NCI-H2227 (cell line): ENCODE measurements around the gene SMCP.

Experiments used
- DNase-seq: peaks from one replicate; lab custom pipeline; 2025; ENCODE audit not compliant: unreplicated experiment; lab: John Stamatoyannopoulos, UW

Gene SMCP, protein sequence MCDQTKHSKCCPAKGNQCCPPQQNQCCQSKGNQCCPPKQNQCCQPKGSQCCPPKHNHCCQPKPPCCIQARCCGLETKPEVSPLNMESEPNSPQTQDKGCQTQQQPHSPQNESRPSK

DNA sequence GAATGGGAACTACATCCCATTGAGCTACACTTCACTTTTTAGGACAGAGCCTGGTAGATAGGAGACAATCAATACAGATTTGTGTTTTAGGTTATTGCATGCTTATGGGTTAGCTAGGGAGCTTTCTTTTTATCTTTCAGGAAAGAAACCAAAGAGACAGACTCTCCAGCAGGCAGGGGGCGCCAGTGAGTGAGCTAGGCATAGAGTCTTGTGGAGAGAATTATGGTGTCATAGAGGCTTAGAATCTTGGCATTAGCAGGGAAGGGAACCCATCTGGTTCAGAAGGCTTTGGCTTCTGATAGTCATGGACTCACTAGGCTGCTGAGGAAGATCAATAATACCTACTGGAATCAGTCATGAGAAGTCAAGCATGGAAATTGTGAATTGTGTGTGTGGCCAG is at the start of gene SMCP:
TSS of gene SMCP (plus strand) at position 281 of the 400 bp plus-strand sequence. CDS start 6,101 bp downstream, outside the sequence.
- no peak for DNase-seq

DNA sequence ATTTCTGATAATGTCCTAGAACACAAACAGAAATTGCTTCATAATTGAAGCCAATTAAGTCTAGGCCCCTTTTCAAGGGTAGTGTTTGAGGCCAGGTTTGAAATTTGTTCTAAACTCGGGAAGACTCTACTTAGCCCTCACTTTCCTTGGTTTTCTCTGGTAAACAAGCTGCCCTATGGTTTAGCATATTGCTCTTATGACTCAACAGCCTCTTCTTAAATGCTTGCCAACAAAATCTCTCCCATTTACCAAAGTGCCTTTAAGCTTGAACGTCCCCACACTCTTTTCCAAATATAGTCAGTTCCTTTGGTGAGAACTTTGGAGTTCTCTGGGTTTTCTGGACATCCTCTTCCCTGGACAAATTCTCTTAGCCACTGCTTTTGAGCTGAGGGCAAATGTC is 41.3 kb upstream of the SMCP start:
- DNase-seq = no peak

DNA sequence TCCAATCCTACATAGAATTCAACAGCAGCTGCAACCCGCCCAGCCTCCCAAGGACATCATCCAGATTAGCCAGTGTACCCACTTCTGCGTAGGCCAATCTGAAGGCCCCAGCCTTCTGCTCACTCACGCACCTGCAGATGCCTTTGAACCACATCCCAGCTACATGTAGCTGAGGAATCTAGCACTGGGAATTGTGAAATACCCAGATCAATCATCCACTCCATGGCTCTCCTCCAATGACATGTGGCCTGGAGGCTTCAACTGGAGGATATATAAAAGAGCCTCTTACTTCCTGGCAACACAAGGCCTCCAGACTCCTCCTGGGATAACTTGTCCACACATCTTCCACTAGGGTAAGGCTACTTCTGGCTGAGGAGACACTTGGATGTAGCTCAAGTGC is 35.6 kb upstream of the SMCP start, which contains the start of gene LCE6A:
TSS of gene LCE6A (plus strand) at position 301 of the 400 bp plus-strand sequence. CDS start 665 bp downstream, outside the sequence.
- no peak for DNase-seq

DNA sequence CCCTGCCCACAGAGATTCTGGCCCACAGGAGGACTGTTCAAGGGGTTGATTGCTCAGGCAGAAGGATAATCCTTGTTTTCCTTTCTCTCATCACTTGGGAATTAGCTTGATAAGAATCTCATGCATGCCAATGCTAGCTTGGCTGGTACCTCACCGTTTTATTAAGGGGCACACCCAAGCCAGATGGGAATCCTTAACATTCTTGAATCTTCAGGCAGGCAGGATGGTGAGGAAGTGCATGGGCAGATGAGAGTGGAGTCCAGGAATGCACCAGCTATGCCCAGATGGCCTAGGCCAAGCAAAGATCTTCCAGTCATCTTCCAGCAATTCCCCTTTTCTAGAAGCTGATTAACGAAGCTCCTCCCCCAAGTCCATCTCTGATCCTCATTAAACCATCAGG is 22.5 kb upstream of the SMCP start:
- no peak for DNase-seq

DNA sequence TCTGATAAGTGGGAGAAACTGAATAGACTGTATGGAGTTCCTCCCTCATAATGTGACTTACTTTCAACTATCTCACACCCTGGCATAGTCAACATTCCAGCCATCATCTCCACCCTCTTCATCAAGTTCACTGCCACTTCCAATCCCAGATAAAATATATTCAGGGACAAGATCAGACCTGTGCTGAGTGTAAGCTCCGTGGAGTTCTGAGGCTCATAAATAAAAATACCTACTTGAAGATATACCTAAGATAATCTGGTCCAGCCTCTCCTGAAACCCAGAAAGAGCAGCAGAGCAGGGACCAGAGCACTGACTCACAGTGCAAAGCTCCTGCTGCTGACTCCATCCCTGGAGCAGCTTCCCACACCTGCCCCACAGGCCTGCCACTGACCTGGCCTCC is 20.1 kb upstream of the SMCP start:
- no peak for DNase-seq

DNA sequence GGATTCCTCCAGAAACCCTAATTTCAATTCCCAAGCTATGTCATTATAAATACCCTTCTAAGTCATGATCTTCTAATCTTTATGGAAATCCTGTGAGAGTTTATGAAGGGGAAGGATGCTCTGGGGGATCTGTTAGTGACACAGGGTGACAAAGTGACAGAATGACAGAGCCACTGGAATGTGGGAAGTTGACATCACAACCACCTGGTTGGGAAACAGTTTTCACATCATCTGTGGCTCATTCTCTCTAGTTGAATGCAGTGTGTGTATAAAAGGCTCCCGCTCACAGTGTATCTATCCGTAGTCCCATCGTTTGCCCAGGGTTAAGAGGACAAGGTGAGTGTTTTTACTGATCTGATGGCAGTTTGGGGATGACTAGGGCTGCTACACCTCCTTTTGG is 18.4 kb upstream of the SMCP start, which contains the start of gene LCE7A:
TSS of gene LCE7A (plus strand) at position 301 of the 400 bp plus-strand sequence. CDS start 702 bp downstream, outside the sequence.
- DNase-seq = no peak

DNA sequence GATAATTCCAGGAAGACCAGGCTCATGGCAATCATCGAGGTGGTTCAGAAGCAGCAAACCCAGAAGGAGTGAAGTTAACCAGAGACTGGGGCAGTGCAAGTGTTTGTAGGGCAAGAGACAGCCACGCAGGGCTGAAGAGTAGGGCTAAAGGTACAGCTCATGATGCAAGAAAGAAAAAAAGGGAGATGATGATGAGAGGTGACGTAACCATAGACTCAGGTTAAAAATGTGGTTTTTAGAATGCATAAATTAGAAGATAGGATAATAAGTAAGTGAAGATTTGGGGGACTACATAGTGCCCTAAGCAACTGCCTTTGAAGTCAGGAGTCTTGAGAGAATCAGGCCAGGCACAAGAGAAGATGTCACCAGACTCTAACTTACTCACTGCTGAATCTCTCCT is 18.0 kb upstream of the SMCP start:
- no peak for DNase-seq

DNA sequence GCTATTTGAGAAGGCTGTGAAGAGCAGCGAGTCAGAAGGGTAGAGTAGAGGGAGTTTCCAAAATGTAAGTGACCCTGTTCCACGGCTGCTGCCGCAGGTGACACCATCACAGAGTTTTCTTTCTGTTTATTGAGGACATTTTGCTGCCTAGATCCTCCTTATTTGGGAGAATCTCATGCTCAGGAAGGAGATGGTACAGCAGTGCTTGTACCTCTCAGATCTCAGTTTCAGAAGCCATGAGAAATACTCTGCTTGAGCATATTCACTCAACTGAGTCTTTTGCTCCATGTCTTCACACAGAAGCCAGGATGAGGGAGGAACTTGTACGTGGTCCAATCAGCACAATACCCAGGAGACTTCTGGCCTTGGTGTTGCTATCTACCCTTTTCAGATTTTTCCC is 16.7 kb upstream of the SMCP start:
- no peak for DNase-seq

DNA sequence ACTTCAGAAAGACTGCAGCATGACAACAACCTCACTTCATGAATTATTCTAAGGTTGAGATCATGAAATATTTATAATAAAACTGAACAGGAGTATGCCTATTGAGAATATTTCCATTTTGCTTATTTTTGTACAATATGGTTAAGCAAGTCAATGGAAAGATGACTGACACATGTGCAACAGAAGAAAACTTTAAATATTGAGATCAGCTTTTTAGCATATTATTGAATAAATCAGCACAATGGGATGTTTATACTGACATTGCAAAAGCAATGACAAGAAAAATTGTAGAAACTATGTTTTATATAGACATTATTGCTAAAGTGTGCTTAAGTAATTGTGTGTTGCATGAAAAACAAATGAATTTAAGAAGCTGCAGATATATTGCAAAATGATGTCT is 13.7 kb upstream of the SMCP start:
- no peak for DNase-seq

DNA sequence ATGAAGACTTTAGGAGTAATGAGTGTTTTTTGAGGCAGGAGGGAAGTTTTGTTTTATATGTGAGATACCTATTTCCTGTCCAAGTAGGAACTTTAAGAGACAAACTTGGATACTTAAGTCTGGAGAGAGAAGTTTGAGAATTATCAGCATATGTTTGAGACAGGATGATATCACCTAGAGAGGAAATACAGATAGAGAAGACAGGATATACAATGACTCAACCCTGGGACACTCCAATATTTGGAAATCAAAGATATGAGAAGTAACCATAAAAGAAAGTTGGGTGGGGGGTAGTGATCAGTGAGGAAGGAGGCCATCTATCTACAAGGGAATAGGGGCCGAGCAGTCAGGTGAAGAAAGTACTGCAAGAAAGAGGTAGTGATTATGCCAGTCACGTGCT is 11.8 kb upstream of the SMCP start:
- no peak for DNase-seq

DNA sequence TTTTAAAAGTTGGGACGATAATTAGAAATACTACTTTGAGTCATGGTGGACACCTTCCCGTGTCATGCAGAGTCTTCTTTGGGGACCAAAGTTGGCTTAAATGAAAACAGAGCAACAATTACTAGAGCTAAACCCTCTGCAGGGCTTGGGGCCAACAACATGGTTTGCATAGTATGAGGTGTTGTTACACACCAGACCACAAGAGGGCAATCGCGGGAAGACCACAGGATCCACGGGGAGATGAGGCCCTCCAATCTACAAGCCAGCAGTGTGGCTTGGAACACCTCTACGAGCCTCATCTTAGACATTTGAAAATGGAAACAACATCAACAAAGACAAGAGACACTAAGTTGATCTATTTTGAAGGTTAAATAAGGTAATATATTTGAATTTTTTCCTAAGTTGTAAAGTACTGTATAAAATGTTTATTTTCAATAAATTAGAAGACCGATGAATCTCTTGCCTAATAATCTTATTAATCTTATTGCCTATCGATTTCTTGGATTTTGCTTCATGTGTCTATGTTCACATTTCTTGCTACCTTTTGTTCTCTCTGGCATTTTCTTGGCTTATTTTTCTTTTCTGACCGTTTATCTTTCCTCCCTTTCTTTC is 8.2 kb upstream of the SMCP start:
- DNase-seq = peak; percentile 4

DNA sequence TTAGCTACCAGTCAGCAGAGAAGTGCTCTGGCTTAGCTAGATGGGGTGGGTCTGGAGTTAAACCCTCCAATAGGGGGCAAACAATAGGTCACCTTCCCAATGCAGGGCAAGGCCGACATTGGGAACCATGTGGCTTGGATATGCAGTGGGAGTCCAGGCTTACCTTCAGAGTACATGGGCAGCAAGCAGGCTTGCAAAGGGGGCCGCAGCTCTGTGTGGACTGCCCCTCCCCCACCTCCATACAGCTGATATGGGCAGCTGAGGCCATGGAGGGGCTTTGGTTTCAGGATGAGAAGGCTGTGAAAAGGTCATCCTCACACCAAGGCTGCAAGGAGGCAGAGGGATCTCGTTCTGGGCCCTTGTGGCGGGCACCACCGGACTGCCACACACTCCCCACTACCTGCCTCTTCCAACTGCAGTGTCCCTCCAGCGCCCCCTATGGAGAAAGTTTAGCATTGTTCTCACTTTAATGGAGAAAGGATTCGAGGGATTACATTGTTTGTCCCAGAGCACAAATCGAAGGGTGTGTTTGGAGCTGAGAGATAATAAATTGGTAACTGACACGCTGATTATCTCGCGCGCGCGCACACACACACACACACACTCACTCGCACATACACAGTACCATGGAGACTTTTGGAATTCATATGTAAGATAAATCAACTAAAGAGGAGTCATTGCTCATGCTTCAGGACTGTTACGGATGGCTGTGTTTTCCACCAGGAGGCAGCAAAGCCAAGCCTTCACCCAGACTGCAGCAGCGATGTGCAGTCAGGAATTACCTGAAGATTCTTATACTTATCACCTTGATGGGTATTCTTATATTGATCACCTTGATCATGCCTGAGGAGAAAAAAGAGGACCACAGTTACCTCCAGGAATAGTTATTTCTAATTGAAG is 7.0 kb upstream of the SMCP start:
- no peak for DNase-seq

DNA sequence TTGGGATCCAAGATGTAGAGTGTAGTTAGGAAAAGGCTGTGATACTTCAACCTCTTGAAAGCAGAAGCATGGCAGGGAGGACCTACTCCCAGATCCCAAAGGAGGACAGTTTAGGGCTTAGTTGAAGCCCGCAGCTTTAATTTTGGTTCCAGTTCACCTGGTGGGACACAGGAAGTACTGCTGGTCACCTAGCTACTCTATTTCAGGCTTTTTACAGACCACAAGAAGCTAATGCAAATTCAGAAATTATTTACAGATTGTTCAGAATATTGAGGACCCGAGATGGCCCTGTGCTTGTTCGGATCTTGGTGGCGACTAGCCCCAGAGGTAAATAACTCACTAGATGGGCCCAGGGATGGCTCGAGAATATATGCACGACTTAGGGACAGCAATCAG is 6.4 kb upstream of the SMCP start:
- no peak for DNase-seq

DNA sequence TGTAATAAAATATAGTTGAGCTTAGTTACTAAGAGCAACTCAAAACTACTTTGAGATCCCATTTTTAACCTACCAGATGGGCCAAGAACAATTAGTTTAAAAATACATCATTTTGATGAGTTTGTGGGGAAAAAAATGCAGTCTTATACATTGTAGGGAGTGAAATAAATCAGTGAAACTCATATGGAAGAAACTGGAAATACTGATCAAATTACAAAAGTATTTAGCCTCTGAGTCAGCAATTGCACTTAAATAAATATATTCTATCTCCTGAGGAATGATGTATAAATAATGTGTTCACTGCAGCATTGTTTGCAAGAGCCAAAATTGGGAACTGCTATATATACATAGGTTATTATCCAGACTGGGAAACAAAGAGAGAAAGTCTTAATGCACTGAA is 4.6 kb upstream of the SMCP start:
- DNase-seq = no peak

DNA sequence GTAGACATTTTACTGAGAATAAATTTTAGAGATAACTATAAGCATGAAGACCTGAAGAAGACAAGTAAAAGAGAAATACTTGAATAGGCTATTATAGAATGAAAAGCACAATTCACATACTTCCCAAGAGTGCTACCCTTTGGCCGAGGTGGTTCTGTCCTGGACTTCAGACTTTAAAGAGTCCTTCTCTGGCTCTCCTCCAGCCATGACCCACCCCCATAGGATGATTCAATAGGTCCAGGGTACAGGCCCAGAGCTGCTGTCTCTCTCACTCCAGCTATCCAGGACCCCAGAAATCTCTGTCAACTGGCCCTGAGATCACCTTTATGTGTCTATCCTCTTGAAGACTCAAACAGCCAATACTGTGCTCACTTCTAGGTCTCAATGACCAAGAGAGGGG is 1.3 kb upstream of the SMCP start:
- no peak for DNase-seq

DNA sequence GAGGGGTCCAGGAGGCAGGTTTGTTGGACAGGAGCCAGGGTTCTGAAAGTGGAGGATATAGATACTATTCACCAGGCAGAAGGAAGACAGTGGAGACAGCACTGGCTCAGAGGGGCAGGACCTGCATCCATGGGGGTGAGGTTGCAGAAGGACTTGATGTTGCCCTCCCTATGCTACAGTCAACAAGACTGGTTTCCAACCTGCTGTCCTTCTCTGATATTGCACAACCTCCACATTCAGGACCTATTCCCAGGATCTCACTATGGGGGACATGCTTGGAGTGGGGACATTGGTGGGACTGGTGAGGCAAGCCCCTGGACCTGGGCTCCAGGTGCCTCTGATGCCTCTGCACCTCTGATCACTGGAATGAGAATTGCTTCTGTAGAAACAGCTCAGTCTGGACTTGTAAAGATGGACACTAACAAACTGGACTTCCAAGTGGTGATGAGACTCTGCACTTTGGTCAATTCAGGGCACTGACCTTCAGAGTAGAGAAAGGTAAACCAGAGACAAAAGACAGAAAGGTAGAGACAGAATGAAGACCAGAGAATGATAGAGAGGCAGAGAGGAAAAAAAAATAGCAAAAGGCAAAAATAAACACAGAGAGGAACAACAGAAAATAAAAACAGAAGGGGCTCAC is 1.6 kb downstream of the SMCP start:
- DNase-seq = no peak

DNA sequence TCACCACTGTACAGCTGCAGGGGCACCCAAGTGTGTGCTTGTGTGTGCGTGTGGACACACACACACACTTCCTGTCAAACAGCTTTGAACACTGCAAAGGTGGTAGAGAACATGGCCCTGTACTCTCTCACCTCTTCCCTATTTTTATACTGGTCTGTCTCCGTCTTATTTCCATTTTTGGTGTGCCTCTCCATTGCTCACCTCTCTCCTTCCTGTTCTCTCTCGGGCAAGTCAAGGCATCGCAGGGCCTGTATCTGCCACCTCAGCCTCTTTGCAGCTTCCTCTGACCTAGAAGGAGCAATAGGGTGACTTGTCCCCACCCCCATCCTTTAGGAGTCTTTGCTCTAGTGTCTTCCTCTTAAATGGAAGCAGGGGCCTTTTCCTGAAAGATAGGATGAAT is 2.2 kb downstream of the SMCP start:
- DNase-seq = no peak

DNA sequence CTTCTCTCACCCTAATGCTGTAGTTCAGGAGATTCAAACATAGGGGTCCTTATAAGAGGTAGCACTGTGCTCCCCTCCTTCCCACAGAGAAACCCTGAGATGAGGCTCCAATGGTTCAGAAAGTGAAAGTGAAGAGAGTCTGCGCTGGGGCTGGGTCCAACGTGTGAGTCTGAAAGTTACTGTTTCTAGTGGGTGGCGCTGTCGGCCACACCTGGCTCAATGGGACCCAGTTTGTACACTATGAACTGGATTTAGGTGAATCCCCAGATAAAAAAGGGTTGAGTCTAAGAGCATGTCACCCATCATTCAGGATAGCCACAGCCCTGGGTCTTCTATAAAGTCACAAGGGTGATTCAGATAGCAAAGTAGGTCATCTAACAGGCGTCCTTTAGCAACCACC is 2.8 kb downstream of the SMCP start:
- no peak for DNase-seq

DNA sequence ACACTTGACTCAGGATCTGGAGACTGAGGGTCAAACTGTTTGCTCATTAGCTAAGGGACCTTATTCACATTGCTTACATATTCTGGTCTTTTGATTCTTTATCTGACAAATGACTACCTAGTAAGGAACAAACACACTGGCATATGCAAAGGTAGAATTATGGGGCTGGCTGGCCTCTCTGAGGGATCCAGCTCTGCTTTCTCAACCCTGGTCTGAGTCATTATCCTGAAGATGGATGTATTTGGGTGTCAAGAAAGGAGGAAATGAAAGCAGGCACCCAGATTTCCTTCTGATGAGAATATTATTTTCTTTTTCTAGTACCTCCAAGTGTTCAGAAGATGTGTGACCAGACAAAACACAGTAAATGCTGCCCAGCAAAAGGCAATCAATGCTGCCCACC is 6.0 kb downstream of the SMCP start:
- no peak for DNase-seq

DNA sequence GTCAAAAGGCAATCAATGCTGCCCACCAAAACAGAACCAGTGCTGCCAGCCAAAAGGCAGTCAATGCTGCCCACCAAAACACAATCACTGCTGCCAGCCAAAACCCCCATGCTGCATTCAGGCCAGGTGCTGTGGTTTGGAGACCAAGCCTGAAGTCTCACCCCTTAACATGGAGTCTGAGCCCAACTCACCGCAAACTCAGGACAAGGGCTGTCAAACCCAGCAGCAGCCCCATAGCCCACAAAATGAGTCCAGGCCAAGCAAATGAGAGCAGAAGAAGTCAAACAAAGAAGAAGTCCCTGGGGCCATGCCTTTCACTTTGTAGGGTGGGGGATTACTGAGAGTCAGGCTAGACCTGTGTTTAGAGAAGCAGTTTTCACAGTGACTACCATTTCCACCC is 6.4 kb downstream of the SMCP start:
- DNase-seq = no peak

DNA sequence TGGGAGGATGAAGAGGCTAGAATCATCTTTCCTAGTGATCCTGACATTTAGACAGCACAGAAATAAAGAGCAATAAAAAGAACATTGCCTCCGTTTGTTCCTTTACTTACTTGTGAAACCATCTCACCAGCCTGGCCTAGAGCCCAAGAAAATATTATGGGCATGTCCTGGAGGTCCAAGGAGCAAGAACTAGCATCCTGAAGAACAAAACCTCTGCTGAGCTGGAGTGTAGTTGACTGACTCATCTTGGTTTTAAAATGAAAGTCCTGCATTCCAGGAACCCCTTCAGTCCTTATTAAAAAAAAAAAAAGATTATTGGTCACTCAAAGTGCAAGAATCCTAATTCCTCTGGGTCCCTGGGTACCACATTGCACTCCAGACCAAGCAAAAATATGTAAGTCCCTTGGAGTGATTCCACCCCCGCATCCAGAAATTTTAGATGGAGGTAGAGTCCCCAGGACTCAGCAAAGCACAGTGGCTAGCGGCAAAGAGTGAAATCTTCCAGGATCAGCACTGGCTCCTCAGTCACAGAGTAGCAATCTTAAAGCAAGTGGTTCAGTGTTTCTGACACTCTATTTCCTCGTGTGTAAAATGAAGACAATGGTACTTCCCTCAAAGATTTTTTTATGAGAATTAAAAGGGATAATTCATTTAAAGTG is 7.0 kb downstream of the SMCP start:
- DNase-seq = no peak
